ENCODE measurements around the gene ZCCHC14. TPM values are rescaled to one million over a fixed set of nuclear protein-coding genes. Genes with fewer than 3 reads are reported as not detected.

The ZCCHC14 gene
- total RNA-seq, 4 donors from 2014 or later, result 12.9 to 24.7 (median 18.6) TPM

- intact Hi-C loops (cut with DNase I), result no loop called here
Measured at GRCh38 chr16:87441886-87442580, 50.8 kb downstream of the ZCCHC14 start.

GRCh38 chr16:87439926-87440325, 52.9 kb downstream of the ZCCHC14 start:
- Histone ChIP-seq H3K9me3 (no peaks in the 10 kb centered on the region), H3K27ac (replicated peaks in 1 of 4) (no peak overlapping the region), H3K4me1 (peaks cover 20 to 26% (median 22%) of the 10 kb centered on the region in 4 donors), H3K36me3 (peaks cover 0 to 6% (median 3%) of the 10 kb centered on the region in 4 donors), H3K27me3 (no peaks in the 10 kb centered on the region), H3K4me3 (no peak overlapping the region)
- intact Hi-C loops (cut with DNase I), result no loop called here
- no peak for DNase-seq (ENCODE audit: extremely low spot score)
- 97% methylated on average over 10 of the region's 10 CpGs for WGBS
- TF ChIP-seq CTCF (IDR thresholded peaks at IDR 0.05) (no peak), EP300 (IDR thresholded peaks at IDR 0.05) (no peak), POLR2AphosphoS5 (IDR thresholded peaks at IDR 0.05) (no peak), POLR2A (IDR thresholded peaks at IDR 0.05; ENCODE audit: low read depth) (no peak)

More at GRCh38 chr16:87441886-87442580, 50.8 kb downstream of the ZCCHC14 start:
- TF ChIP-seq CTCF (IDR thresholded peaks at IDR 0.05), result no peak
- TF ChIP-seq EP300 (IDR thresholded peaks at IDR 0.05), result no peak
- TF ChIP-seq POLR2A (IDR thresholded peaks at IDR 0.05; ENCODE audit: low read depth), result no peak
- no peak for TF ChIP-seq POLR2AphosphoS5 (IDR thresholded peaks at IDR 0.05)
- H3K36me3 ChIP-seq, result peaks cover 0 to 19% (median 7%) of the 10 kb centered on the region in 4 donors
- H3K27me3 ChIP-seq, result no peaks in the 10 kb centered on the region
- 92% methylated on average over 10 of the region's 12 CpGs for WGBS
- H3K27ac ChIP-seq (replicated peaks in 1 of 4), result no peak overlapping the region
- no peaks in the 10 kb centered on the region for H3K9me3 ChIP-seq
- DNase-seq (ENCODE audit: extremely low spot score), result no peak
- H3K4me1 ChIP-seq, result peaks cover 0 to 17% (median 8%) of the 10 kb centered on the region in 4 donors
- H3K4me3 ChIP-seq, result no peak overlapping the region

GRCh38 chr16:87438611-87438985, 54.2 kb downstream of the ZCCHC14 start:
- TF ChIP-seq POLR2A (IDR thresholded peaks at IDR 0.05; ENCODE audit: low read depth) (no peak), POLR2AphosphoS5 (IDR thresholded peaks at IDR 0.05) (no peak), CTCF (IDR thresholded peaks at IDR 0.05) (no peak), EP300 (IDR thresholded peaks at IDR 0.05) (no peak)
- Histone ChIP-seq H3K36me3 (no peaks in the 10 kb centered on the region), H3K27me3 (no peaks in the 10 kb centered on the region), H3K9me3 (no peaks in the 10 kb centered on the region), H3K27ac (replicated peaks in 1 of 4) (no peak overlapping the region), H3K4me1 (peaks cover 21 to 33% (median 24%) of the 10 kb centered on the region in 4 donors), H3K4me3 (no peak overlapping the region)
- no peak for DNase-seq (ENCODE audit: extremely low spot score)
- intact Hi-C loops (cut with DNase I), result no loop called here
- WGBS, result 90% methylated on average over 9 of the region's 9 CpGs

GRCh38 chr16:87437911-87438610, 54.8 kb downstream of the ZCCHC14 start:
- DNase-seq (ENCODE audit: extremely low spot score), result no peak
- peaks cover 21 to 33% (median 24%) of the 10 kb centered on the region in 4 donors for H3K4me1 ChIP-seq
- intact Hi-C loops (cut with DNase I), result no loop called here
- no peaks in the 10 kb centered on the region for H3K27me3 ChIP-seq
- H3K9me3 ChIP-seq, result no peaks in the 10 kb centered on the region
- TF ChIP-seq POLR2A (IDR thresholded peaks at IDR 0.05; ENCODE audit: low read depth) (no peak), POLR2AphosphoS5 (IDR thresholded peaks at IDR 0.05) (no peak), EP300 (IDR thresholded peaks at IDR 0.05) (no peak), CTCF (IDR thresholded peaks at IDR 0.05) (no peak)
- H3K27ac ChIP-seq (replicated peaks in 1 of 4), result no peak overlapping the region
- WGBS, result 89% methylated on average over 17 of the region's 17 CpGs
- no peaks in the 10 kb centered on the region for H3K36me3 ChIP-seq
- H3K4me3 ChIP-seq, result no peak overlapping the region

All from esophagus muscularis mucosa (tissue), 4 donors.